Kidney (tissue), 14 donors: ENCODE data around the gene ELOA. TPM values are rescaled to one million over a fixed set of nuclear protein-coding genes. Genes with fewer than 3 reads are reported as not detected.

ENCODE experiments used
- DNase-seq, 5 donors: peaks; one replicate each; pipeline ENCODE4 v3.0.0-alpha.2; 2013 to 2020
- FAIRE-seq: peaks from 2 replicates; lab custom pipeline; 2012; peaks lifted over from hg19 to GRCh38; lab: Jason Lieb, UNC
- H3K27ac ChIP-seq, 2 donors: one replicate each; pipeline ENCODE4 v1.7.0; 2013; ENCODE audit warnings: low read depth in 2 of 2, low read length in 2 of 2, inconsistent platforms in 1 of 2
- H3K27me3 ChIP-seq: one replicate; pipeline ENCODE4 v1.7.1; 2013; ENCODE audit warnings: low read length, inconsistent platforms; ENCODE audit not compliant: control insufficient read depth, insufficient read depth
- H3K36me3 ChIP-seq, 3 donors: one replicate each; pipeline versions ENCODE4 v1.7.0 to v1.7.1; 2013; ENCODE audit warnings: low read length in 3 of 3, control low read depth in 1 of 3, inconsistent platforms in 1 of 3; ENCODE audit not compliant: insufficient read depth in 3 of 3, control insufficient read depth in 2 of 3
- H3K4me1 ChIP-seq, 3 donors: one replicate each; pipeline versions ENCODE4 v1.7.0 to v1.7.1; 2013; ENCODE audit warnings: low read length in 3 of 3, inconsistent platforms in 1 of 3, low read depth in 1 of 3; ENCODE audit not compliant: control insufficient read depth in 2 of 3, insufficient read depth in 2 of 3
- H3K4me3 ChIP-seq, 3 donors: one replicate each; pipeline versions ENCODE4 v1.7.0 to v1.8.1; 2013; ENCODE audit warnings: low read length in 3 of 3, control low read depth in 1 of 3, inconsistent platforms in 1 of 3
- H3K9ac ChIP-seq, 3 donors: one replicate each; pipeline versions ENCODE4 v1.7.0 to v1.7.1; 2013; ENCODE audit warnings: low read length in 3 of 3, control low read depth in 1 of 3, inconsistent platforms in 1 of 3
- H3K9me3 ChIP-seq, 3 donors: one replicate each; pipeline versions ENCODE4 v1.7.0 to v1.7.1; 2013; ENCODE audit warnings: low read length in 3 of 3, control low read depth in 1 of 3, inconsistent platforms in 1 of 3; ENCODE audit not compliant: control insufficient read depth in 2 of 3, insufficient read depth in 1 of 3
- CTCF ChIP-seq: IDR thresholded peaks from 3 replicates; pipeline ENCODE4 v1.5.1; 2012; ENCODE audit warnings: mild to moderate bottlenecking, moderate library complexity, borderline replicate concordance; ENCODE audit not compliant: insufficient read depth; ENCODE audit errors: extremely low read depth
- intact Hi-C: fragments of 100-400 bp; cut with DNase I; formaldehyde crosslinking; loops from one replicate; pipeline ENCODE4 v1.11.1; 2022
- polyA plus RNA-seq: library from polyadenylated mRNA; stranded (reverse); fragments of 350-450 nt; fragmentation: Illumina TruSeq; extraction: RNeasy Lipid Tissue Mini Kit (QIAGEN cat#74804); gene quantifications from one replicate; pipeline ENCODE4 v1.2.3, GENCODE V29; 2014; ENCODE audit warnings: low read depth, low replicate concordance; ENCODE audit not compliant: insufficient read depth
- total RNA-seq: library from RNA; stranded (reverse); fragmentation: NEBNext Ultra II Directional; extraction: Animal tissue kit (Norgen Biotek cat#: 25700); gene quantifications from one replicate; pipeline ENCODE4 v1.2.1, GENCODE V29; 2021
- donor health status: control.
- donor health status: control.
- donor health status: control.
- donor health status: control.
- donor health status: control.
- donor health status: DM: yes; HTN: yes; CAD: no.
- donor health status: Normal renal cell carcinoma (clear cell type).

The ELOA gene
- total and polyA plus RNA-seq, 2 donors from 2014 or later = 13.7 to 39.1 TPM

- Histone ChIP-seq H3K36me3 (peaks cover 18 to 64% (median 43%) of the 10 kb centered on the region in 3 donors), H3K27me3 (no peaks in the 10 kb centered on the region), H3K4me3 (no peak overlapping the region), H3K9me3 (no peaks in the 10 kb centered on the region), H3K9ac (no peak overlapping the region), H3K4me1 (peaks cover 0 to 10% (median 6%) of the 10 kb centered on the region in 3 donors), H3K27ac (no peak overlapping the region)
- no peak for DNase-seq
- intact Hi-C loops = no loop called here
- FAIRE-seq = no peak
- no peak for TF ChIP-seq CTCF
Measured at GRCh38 chr1:23698466-23698865, 44.8 kb upstream of the ELOA start.

GRCh38 chr1:23699280-23700179 lies 43.7 kb upstream of the ELOA start:
- Histone ChIP-seq H3K36me3 (peaks cover 10 to 54% (median 34%) of the 10 kb centered on the region in 3 donors), H3K9me3 (no peaks in the 10 kb centered on the region), H3K4me3 (no peak overlapping the region), H3K27me3 (no peaks in the 10 kb centered on the region), H3K27ac (no peak overlapping the region), H3K9ac (no peak overlapping the region), H3K4me1 (peaks cover 0 to 7% (median 6%) of the 10 kb centered on the region in 3 donors)
- TF ChIP-seq CTCF = no peak
- DNase-seq (no peak), FAIRE-seq (no peak)
- intact Hi-C loops = no loop called here

GRCh38 chr1:23701310-23701709 lies 42.0 kb upstream of the ELOA start:
- Histone ChIP-seq H3K9me3 (no peaks in the 10 kb centered on the region), H3K27me3 (no peaks in the 10 kb centered on the region), H3K36me3 (peaks cover 10 to 36% (median 22%) of the 10 kb centered on the region in 3 donors), H3K4me3 (no peak overlapping the region), H3K9ac (no peak overlapping the region), H3K27ac (no peak overlapping the region), H3K4me1 (peaks cover 0 to 3% (median 2%) of the 10 kb centered on the region in 3 donors)
- TF ChIP-seq CTCF = no peak
- intact Hi-C loops = no loop called here
- DNase-seq (no peak), FAIRE-seq (no peak)
